MCF 10A (cell line): ENCODE data around the gene OTOP2. TPM values are rescaled to one million over a fixed set of nuclear protein-coding genes. Genes with fewer than 3 reads are reported as not detected.

Experiments used
- BruUV-seq: library from RNA; stranded (reverse); fragments of 400-500 nt; replicated peaks from 2 replicates; lab custom pipeline; 2021; lab: Mats Ljungman, UMichigan
- CTCF ChIA-PET: fragments of 300-600 bp; sonication (Branson Sonifier 250); formaldehyde crosslinking; extraction: SDS; loops from one replicate; lab custom pipeline; 2021; ENCODE audit warnings: antibody characterized with exemption, inconsistent platforms; lab: Yijun Ruan, JAX
- POLR2A ChIA-PET: fragments of 300-600, 350-650 bp; sonication (Branson Sonifier 250); formaldehyde crosslinking; extraction: SDS; loops from one replicate; lab custom pipeline; 2020; ENCODE audit warnings: antibody characterized with exemption, inconsistent platforms; lab: Yijun Ruan, JAX
- DNase-seq: peaks from one replicate; pipeline ENCODE4 v3.0.0-alpha.2; 2018; ENCODE audit not compliant: unreplicated experiment
- H3K27ac Mint-ChIP-seq: one replicate; pipeline ENCODE4 v1.8.0; 2022; ENCODE audit warnings: mild to moderate bottlenecking, low read depth, mixed read lengths; ENCODE audit not compliant: unreplicated experiment
- H3K27me3 Mint-ChIP-seq: one replicate; pipeline ENCODE4 v1.8.0; 2022; ENCODE audit warnings: mixed read lengths; ENCODE audit not compliant: insufficient read depth, unreplicated experiment
- H3K36me3 Mint-ChIP-seq: one replicate; pipeline ENCODE4 v1.8.0; 2022; ENCODE audit warnings: mild to moderate bottlenecking, moderate library complexity, mixed read lengths; ENCODE audit not compliant: insufficient read depth, unreplicated experiment
- H3K4me1 Mint-ChIP-seq: one replicate; pipeline ENCODE4 v1.8.0; 2022; ENCODE audit warnings: mixed read lengths; ENCODE audit not compliant: insufficient read depth, unreplicated experiment
- H3K4me3 Mint-ChIP-seq: one replicate; pipeline ENCODE4 v1.8.0; 2022; ENCODE audit warnings: mild to moderate bottlenecking, moderate library complexity, mixed read lengths; ENCODE audit not compliant: unreplicated experiment
- H3K9me3 Mint-ChIP-seq: one replicate; pipeline ENCODE4 v1.8.0; 2022; ENCODE audit warnings: mixed read lengths; ENCODE audit not compliant: unreplicated experiment
- intact Hi-C: fragments of 100-400 bp; cut with micrococcal nuclease; formaldehyde crosslinking; loops from 2 replicates; pipeline ENCODE4 v1.14.1; 2022
- total RNA-seq: library from RNA; stranded (reverse); gene quantifications from 2 replicates; pipeline ENCODE4 v1.2.3, GENCODE V29; 2022
- TF ChIP-seq, protein P1 (sequence below): fragments of 200-600 bp; IDR thresholded peaks from one replicate; pipeline ENCODE4 v1.8.0; 2022; ENCODE audit warnings: antibody characterized with exemption, mild to moderate bottlenecking; ENCODE audit not compliant: unreplicated experiment

The OTOP2 gene
- total RNA-seq, 1 experiment from 2014 or later, result not detected

- BruUV-seq, result no TSS peak
- H3K4me1 Mint-ChIP-seq, result no peaks in the 10 kb centered on the region
- H3K9me3 Mint-ChIP-seq, result no peaks in the 10 kb centered on the region
- DNase-seq, result peak; percentile 40
- no peak overlapping the region for H3K27ac Mint-ChIP-seq
- POLR2A ChIA-PET, result interaction anchor here (0.9 kb wide), 1 partner anchor 34 kb away, joined by 5 read pairs; no protein-coding TSS in a partner anchor
- H3K4me3 Mint-ChIP-seq, result peak overlapping the region; percentile 53
- intact Hi-C loops, result loop anchor here (1.0 kb wide), 1 partner anchor 35 kb away; no protein-coding TSS in a partner anchor
- no peaks in the 10 kb centered on the region for H3K36me3 Mint-ChIP-seq
- TF ChIP-seq, protein P1, sequence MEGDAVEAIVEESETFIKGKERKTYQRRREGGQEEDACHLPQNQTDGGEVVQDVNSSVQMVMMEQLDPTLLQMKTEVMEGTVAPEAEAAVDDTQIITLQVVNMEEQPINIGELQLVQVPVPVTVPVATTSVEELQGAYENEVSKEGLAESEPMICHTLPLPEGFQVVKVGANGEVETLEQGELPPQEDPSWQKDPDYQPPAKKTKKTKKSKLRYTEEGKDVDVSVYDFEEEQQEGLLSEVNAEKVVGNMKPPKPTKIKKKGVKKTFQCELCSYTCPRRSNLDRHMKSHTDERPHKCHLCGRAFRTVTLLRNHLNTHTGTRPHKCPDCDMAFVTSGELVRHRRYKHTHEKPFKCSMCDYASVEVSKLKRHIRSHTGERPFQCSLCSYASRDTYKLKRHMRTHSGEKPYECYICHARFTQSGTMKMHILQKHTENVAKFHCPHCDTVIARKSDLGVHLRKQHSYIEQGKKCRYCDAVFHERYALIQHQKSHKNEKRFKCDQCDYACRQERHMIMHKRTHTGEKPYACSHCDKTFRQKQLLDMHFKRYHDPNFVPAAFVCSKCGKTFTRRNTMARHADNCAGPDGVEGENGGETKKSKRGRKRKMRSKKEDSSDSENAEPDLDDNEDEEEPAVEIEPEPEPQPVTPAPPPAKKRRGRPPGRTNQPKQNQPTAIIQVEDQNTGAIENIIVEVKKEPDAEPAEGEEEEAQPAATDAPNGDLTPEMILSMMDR, result peak; percentile 99
- peaks cover 29% of the 10 kb centered on the region for H3K27me3 Mint-ChIP-seq
- CTCF ChIA-PET, result interaction anchor here (0.7 to 11.5 kb wide), 14 partner anchors 9 to 250 kb away, joined by 3 to 233 read pairs (median 4); no protein-coding TSS in a partner anchor
Measured at GRCh38 chr17:74923538-74924249, 379 bp upstream of the OTOP2 start.

- intact Hi-C loops, result no loop called here
- BruUV-seq, result no TSS peak
- CTCF ChIA-PET, result interaction anchor here (0.6 to 11.5 kb wide), 3 partner anchors 9 to 34 kb away, joined by 3 to 233 read pairs (median 4); no protein-coding TSS in a partner anchor
- no peaks in the 10 kb centered on the region for H3K4me1 Mint-ChIP-seq
- no peaks in the 10 kb centered on the region for H3K9me3 Mint-ChIP-seq
- TF ChIP-seq, protein P1, result no peak
- peaks cover 29% of the 10 kb centered on the region for H3K27me3 Mint-ChIP-seq
- POLR2A ChIA-PET, result interaction anchor here (1.1 to 1.4 kb wide), 2 partner anchors 33 to 36 kb away, joined by 6 read pairs; no protein-coding TSS in a partner anchor
- no peak overlapping the region for H3K4me3 Mint-ChIP-seq
- no peak for DNase-seq
- no peaks in the 10 kb centered on the region for H3K36me3 Mint-ChIP-seq
- H3K27ac Mint-ChIP-seq, result no peak overlapping the region
Measured at GRCh38 chr17:74925242-74925641, 1.2 kb downstream of the OTOP2 start.

- no TSS peak for BruUV-seq
- peaks cover 29% of the 10 kb centered on the region for H3K27me3 Mint-ChIP-seq
Measured at GRCh38 chr17:74928786-74929185, 4.7 kb downstream of the OTOP2 start.

More at GRCh38 chr17:74928786-74929185, 4.7 kb downstream of the OTOP2 start:
- no peaks in the 10 kb centered on the region for H3K9me3 Mint-ChIP-seq
- CTCF ChIA-PET, result interaction anchor here (1.2 to 11.5 kb wide), 2 partner anchors 30 to 31 kb away, joined by 3 to 233 read pairs; no protein-coding TSS in a partner anchor
- no peak overlapping the region for H3K27ac Mint-ChIP-seq
- no peaks in the 10 kb centered on the region for H3K36me3 Mint-ChIP-seq
- DNase-seq, result no peak
- TF ChIP-seq, protein P1, result no peak
- H3K4me1 Mint-ChIP-seq, result no peaks in the 10 kb centered on the region
- intact Hi-C loops, result no loop called here
- no peak overlapping the region for H3K4me3 Mint-ChIP-seq
- POLR2A ChIA-PET, result no interaction called here
